HG02870 (cell line): ENCODE results near the gene OTUB1.
"Not testable (repeated sequence)": the region's sequence is repeated elsewhere in the genome, so short reads cannot be mapped to it uniquely, and the experiment has no call there.

Experiments
- ATAC-seq: cut with Tn5 transposase; IDR thresholded peaks from one replicate; pipeline ENCODE4 v1.9.1; 2021; ENCODE audit warnings: mild to moderate bottlenecking, moderate library complexity; ENCODE audit not compliant: unreplicated experiment

Gene OTUB1

DNA sequence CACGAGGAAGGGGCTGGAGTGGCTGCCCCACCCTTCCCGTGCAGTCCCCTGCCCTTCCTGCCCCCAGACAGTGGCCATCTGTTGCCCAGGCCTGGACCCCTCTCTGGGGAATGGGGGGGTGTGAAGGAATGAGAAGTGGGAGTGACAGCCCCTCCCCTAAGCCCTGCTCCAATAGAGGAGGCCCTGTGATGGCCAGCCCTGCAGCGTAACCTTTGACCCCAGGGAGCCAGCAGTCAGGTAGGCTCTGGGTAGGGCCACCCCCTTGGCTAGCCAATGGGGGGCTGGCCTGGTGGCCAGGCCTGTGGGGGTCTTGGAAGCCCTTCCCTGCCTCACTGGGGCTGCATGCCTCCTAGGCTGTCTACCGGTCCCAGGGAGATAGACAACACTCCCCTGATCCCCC, 56.1 kb downstream of the OTUB1 start:
- ATAC-seq: no peak

DNA sequence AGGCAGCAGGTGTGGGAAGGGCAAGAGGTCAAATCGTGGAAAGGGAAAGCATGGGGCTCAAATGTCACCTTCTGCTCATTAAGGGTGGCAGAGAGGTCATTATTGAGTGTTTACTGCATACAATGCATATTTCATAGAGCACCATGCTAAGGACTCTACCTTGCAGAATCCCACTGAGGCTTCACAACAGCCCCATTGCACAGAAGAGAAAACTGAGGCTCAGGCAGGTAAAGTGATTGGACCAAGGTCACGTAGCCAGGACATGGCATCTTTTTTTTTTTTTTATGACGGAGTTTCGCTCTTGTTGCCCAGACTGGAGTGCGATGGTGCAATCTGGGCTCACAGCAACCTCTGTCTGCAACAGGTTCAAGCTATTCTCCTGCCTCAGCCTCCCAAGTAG, 57.3 kb downstream of the OTUB1 start:
- ATAC-seq: no peak

DNA sequence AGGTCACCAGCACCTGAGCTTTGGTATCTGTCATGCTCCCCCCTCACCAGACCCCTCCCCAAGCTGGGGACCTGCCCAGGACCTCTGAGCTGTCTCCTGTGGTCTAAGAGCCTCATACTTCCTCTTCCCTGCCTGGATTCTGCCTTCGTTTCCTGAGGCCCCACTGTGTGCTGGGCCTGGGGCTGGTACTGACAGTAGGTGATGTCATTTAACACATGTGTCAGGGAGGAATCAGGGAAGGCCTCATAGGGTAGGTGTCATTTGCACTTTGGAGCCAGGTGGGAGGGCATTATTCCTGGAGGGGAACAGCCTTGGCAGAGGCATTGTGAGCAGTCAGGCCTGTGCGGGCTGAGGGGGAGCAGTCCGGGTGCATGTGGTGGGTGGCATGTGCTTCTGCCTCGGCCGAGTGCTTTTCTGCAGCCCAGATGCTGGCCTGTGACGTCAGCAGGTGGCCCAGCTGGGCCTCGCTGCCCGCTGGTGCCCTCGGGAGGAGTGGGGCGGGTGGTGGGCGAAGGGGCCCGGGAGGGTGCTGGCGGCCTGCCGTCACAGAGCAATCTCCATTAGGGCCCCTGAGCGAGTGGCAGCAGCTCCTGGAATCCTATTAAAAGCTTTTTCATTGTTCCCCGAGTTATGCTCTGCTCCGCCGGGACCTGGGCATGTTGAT, 58.6 kb downstream of the OTUB1 start:
- no peak for ATAC-seq

DNA sequence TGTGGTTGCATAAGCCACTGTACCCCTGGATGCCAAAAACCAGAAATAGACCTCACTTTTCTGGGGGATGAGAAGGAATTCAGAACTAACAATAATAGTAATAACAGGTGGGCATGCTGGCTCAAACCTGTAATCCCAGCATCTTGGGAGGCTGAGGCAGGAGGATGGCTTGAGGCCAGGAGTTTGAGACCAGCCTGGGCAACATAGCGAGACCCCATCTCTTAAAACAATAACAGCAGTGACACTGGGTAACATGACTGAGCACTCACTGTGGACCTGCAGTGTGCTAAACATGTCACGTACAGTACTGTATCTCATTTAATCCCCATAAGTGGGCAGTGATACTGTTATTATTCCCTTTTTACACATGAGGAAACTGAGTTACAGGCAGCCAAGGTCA, 59.5 kb downstream of the OTUB1 start:
- ATAC-seq: no peak

DNA sequence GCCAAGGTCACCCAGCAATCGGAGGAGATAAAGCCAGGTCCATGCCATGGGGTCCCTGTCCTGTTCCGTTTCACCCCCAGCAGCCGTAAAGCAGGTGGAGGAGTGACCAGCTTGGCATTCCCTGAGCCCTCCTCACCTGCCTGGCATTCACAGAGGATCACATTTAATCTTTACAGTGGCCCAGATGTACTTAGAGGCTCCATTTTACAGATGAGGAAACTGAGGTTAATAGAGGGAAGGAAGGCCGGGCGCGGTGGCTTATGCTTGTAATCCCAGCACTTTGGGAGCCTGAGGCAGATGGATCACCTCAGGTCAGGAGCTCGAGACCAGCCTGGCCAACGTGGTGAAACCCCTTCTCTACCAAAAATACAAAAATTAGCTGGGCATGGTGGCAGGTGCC, 61.1 kb downstream of the OTUB1 start:
- ATAC-seq: not testable (repeated sequence)
